Measurements from ENCODE around the gene PLA2G6. TPM values are rescaled to one million over a fixed set of nuclear protein-coding genes. Genes with fewer than 3 reads are reported as not detected.
A peak's percentile ranks its signal among the peaks of the same experiment; 100 is the strongest.

PLA2G6 gene
- total RNA-seq, 1 donor from 2014 or later = 7.9 TPM

GRCh38 chr22:38108561-38109319, 72.9 kb downstream of the PLA2G6 start:
- no peaks in the 10 kb centered on the region for H3K27me3 ChIP-seq (ENCODE audit: control insufficient read depth, insufficient read depth, low read length)
- no peak for DNase-seq (ENCODE audit: low read depth)
- no peak for FAIRE-seq
- TF ChIP-seq CTCF (IDR thresholded peaks at IDR 0.05; ENCODE audit: insufficient read depth, low read length, severe bottlenecking) = no peak
- H3K36me3 ChIP-seq (ENCODE audit: control insufficient read depth, insufficient read depth, low read length) = peaks cover 4% of the 10 kb centered on the region
- H3K4me3 ChIP-seq (ENCODE audit: low read depth, low read length) = no peak overlapping the region

DNA sequence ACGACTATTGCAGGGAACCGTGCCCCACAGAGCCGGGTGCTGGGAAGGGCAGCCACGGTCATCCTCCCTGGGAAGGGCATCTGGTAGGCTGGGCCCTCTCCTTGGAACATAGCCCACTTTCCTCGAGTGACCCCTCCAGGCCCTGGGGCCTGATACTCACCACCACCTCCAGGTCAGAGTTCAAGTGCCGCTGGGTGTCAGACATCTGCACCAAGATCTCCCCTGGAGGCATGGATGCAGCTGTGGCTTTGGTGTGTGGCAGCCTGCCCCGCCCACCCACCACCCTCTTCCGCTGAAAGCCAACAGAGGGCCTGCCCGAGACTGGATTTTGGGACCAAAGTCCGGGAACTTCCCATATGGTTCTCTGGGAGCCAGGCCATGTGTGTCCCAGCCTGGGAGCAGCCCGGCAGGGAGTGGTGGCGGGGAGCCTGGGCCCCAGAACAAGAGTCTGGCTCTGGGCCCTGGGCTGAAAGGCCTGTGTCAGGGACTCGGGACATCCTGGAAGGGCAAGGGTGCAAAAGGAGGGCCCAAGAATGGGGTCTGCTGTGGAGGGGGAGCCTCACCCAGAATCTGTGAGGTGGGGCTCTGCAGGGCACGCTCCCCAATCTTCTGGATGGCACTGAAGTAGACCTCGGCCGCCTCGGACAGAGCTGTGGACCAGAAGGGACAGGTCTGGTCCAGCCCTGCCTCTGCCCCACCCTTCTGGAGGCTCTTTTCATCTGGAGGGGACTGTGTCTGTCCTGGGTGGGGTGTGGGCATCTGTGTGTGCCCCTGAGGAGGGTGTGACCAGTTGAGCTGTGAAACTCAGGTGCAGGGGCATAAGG, 73.7 kb downstream of the PLA2G6 start:
- Histone ChIP-seq H3K4me3 (ENCODE audit: low read depth, low read length) (no peak overlapping the region), H3K36me3 (ENCODE audit: control insufficient read depth, insufficient read depth, low read length) (peaks cover 2% of the 10 kb centered on the region), H3K27me3 (ENCODE audit: control insufficient read depth, insufficient read depth, low read length) (no peaks in the 10 kb centered on the region)
- FAIRE-seq = no peak
- DNase-seq (ENCODE audit: low read depth) = no peak
- no peak for TF ChIP-seq CTCF (IDR thresholded peaks at IDR 0.05; ENCODE audit: insufficient read depth, low read length, severe bottlenecking)

DNA sequence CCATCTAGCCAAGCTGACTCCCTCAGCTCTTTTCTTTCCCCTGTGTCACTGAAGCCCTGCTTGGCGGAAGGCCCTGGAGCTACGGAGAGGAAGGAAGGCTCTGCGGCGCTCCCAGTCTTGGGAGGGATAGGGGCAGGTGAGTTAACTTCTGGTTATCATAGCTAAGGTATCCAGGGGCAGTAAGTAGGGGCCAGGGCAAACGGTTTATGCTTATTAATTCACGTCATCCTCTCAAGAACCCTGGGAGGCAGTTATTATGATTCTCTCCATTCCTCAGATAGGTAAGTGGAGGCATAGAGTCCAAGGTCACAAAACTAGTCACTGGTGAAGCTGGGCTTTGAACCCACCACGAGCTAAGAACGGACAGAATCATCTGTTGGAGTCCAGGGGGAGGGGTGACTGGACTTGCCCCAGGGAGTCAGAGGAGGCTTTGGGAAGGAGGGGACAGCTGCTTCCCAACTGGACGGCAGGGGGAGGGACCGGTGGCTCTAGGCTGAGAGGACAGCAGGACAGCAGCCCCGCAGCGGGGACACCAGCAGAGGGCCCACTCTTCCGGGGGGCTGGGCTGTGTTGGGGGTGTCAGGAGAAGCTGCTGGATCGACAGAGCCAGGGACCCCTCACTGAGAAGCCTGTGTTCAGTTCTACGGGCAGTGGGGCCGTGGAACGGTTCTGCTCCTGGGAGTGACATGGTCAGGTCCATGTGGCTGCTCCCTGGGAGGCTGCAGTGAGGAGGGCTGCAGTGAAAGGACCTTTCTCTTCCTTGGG, 74.6 kb downstream of the PLA2G6 start:
- H3K36me3 ChIP-seq (ENCODE audit: control insufficient read depth, insufficient read depth, low read length) = peaks cover 2% of the 10 kb centered on the region
- FAIRE-seq = no peak
- H3K27me3 ChIP-seq (ENCODE audit: control insufficient read depth, insufficient read depth, low read length) = no peaks in the 10 kb centered on the region
- no peak overlapping the region for H3K4me3 ChIP-seq (ENCODE audit: low read depth, low read length)
- DNase-seq (ENCODE audit: low read depth) = no peak
- no peak for TF ChIP-seq CTCF (IDR thresholded peaks at IDR 0.05; ENCODE audit: insufficient read depth, low read length, severe bottlenecking)

DNA sequence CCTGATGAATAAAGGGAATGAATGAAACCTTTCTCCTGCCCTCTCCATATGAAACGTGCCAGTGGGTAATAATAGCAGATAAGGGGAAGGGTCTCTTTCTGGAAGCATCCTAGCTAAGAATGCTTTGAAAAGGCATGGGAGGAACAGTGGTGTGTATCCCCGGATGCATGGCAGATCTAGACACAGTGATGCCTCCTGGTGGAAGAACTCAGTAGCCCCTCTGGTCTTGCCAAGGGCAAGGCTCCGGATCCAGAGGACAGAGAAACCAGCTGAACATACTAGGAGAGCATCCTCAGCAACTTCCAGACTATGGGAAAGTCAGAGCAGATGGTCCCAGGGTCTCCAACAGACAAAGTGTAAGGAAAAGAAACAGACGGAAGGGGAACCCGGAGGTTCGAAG, 77.5 kb downstream of the PLA2G6 start:
- FAIRE-seq (no peak), DNase-seq (ENCODE audit: low read depth) (peak; percentile 13)
- peak; percentile 18 for TF ChIP-seq CTCF (IDR thresholded peaks at IDR 0.05; ENCODE audit: insufficient read depth, low read length, severe bottlenecking)
- H3K36me3 ChIP-seq (ENCODE audit: control insufficient read depth, insufficient read depth, low read length) = no peaks in the 10 kb centered on the region
- no peak overlapping the region for H3K4me3 ChIP-seq (ENCODE audit: low read depth, low read length)
- no peaks in the 10 kb centered on the region for H3K27me3 ChIP-seq (ENCODE audit: control insufficient read depth, insufficient read depth, low read length)

DNA sequence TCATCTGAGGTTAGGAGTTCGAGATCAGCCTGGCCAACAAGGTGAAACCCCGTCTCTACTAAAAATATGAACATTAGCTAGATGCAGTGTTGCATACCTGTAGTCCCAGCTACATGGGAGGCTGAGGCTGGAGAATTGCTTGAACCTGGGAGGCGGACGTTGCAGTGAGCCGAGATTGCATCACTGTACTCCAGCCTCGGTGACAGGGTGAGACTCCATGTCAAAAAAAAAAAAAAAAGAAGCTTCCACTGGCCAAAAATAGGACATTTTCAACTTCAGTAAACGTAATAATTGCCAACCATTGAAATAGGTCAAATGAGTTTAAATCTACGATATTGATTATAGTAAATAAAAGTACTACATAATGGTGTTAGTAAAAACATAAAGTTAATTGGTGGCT, 78.0 kb downstream of the PLA2G6 start:
- DNase-seq (ENCODE audit: low read depth) = no peak
- no peak for TF ChIP-seq CTCF (IDR thresholded peaks at IDR 0.05; ENCODE audit: insufficient read depth, low read length, severe bottlenecking)

More for the DNA sequence above, 78.0 kb downstream of the PLA2G6 start:
- Histone ChIP-seq H3K27me3 (ENCODE audit: control insufficient read depth, insufficient read depth, low read length) (no peaks in the 10 kb centered on the region), H3K4me3 (ENCODE audit: low read depth, low read length) (no peak overlapping the region), H3K36me3 (ENCODE audit: control insufficient read depth, insufficient read depth, low read length) (no peaks in the 10 kb centered on the region)
- FAIRE-seq = no peak
